Measurements from ENCODE around the gene ORMDL1.
A peak's percentile ranks its signal among the peaks of the same experiment; 100 is the strongest.
"Not testable (repeated sequence)": the region's sequence is repeated elsewhere in the genome, so short reads cannot be mapped to it uniquely, and the experiment has no call there.

ORMDL1 gene

DNA sequence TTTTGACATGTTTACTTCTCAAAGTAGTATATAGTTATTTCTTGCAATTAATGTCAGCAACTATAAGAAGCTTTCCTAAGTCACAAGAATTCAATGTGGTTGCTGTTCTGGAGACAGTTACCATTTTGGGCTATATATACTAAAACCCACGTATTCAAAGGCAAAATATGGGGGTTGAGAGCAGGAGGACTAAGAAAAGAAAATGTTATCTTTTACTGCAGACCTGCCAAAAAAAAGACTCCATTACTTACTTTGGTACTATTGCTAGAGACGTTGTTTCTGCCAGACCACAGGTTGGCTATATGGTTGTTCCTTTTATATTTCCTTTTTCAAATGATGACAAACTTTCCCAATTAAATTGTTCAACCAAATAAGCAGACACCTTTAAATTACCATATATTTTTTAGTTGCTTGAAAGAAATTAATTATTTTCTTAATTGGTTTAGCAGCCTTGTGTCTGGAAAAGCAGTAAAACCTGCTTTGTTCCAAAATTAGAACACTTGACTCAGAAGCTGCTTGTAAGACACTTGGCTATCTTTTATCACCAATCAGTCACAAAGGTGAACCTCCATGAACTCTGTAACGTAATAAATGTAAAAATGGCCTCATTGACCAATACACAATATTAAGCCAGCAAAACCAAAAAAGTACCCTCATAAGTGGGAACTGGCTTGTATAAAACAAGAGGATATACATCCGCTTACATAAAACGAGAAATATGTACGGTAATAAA lies 13.4 kb downstream of the ORMDL1 start:
- no peak for DNase-seq

DNA sequence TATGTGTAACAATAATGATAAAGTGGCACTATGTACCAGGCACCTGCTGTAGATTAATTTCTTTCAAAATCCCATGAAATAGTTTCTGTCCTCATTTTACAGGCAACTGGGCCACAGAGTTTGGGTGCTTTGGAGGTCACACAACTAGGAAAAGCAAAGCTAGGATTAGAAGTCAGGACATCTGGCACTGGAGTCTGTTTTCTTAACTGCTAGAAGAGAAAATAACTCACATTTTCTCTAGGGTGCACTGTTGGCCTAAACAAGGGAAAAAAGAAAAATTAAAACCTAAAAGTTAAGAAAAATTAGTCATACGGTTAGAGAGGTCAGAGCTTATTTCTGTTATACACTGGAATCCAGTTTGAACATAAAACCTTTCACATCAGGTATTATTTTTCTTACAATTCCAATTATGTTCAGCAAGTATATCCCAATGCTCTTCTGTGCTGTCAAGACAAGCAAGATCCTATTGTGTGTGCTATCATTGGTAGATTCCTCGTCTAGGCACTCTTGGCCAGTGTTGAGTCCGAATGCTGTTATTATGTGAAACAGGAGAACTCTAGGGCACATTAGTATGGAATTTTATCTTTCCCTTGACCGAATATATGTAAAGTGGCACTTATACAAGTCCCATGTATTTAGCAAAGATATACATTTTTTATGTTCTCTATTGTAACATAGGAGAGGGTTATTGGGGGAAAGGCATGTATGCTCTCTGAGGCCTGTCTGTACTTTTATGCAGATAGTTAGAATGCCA lies 20.1 kb downstream of the ORMDL1 start:
- no peak for DNase-seq

DNA sequence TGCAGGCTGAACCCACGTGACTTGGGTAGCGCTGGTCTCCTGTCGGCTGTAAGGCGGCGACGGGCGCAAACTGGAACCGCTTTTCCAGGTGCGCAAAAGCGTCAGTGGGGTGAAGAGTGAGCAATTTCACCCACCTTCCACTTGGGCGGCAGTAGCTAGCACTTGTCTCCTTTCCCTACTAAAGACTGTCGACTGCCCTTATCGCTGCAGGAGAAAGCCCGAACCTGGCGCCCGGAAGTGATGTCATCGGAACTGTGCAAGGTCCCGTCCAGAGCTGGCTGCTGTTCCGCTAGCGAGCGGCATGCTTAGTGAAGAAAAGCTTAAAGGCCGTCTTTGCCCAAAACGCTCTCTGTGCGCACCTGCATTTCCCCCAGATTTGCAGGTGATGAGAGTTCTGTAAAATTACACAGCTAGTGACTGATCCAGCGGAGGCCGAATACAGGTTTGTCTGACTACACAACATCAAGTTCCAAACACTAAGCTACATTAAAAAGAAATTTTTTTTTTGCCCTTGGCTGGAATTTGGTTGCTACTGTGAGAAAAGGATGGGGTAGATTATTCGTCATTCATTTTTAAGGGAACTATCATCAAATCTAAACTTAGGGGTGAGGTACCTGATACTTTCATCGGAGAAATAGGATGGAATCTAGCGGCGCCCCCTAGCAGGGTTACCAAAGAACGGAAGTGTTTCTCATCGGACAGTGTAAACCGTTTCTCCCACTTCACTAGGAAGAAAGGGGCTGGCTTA lies 21.4 kb downstream of the ORMDL1 start, which contains the start of gene OSGEPL1:
TSS of gene OSGEPL1 (minus strand) at position 242 of the 748 bp plus-strand sequence. CDS start 1,152 bp downstream, outside the sequence.
- peak; percentile 81 to 95 (median 88) for DNase-seq

DNA sequence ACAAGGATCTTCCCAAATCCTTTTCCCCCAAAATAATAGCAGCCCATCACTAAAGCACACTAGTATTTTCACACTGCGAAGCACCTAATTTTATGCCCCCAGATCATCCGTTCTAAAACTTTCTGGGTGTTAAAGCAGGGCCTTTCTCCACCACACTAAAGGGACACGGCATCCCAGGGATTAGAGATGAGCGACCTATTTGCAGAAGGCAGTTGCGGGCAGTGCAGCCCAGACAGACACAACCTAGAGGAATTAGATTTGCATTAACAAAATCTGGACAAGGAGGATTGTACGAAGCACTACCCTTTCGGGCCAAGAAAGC lies 21.9 kb downstream of the ORMDL1 start:
- DNase-seq, result no peak

DNA sequence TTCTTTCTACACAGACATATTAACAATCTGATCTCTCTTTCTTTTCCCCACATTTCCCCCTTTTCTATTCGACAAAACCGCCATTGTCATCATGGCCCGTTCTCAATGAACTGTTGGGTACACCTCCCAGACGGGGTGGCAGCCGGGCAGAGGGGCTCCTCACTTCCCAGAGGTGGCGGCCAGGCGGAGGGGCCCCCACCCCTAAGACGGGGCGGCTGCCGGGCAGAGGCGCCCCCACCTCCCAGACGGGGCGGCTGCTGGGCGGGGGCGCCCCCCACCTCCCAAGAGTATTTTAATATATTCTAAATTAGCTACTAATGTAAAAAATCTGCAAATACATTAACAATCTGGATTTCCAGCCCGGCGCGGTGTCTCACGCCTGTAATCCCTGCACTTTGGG lies 24.0 kb downstream of the ORMDL1 start:
- not testable (repeated sequence) for DNase-seq

DNA sequence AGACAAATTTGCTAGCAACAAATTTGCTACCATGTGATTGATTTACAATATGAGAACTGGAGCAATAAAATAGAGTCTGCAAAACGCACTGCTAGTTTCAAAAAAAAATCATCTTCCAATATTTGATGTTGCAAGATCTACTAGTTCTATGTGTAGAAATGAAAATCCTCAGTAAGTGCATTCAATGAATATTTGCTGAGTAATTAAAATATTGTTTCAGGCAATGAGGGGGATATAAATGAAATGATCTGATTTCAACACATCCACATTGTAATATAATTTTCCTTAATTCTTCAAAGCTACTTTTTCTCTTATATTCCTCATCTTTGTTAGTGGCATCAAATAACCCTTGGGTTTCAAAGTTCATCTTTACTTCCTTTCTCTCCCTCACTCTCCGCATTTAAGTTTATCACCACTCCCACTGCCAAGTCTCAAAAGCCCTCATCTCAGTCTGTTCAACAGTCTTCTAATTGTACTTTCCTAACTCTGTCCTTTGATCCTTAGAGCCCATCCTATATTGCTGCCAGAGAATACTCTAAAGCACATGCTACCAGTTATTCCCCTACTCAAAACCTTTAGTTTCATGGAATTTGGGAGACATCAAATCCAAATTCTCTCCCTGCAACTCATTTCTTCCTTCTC lies 27.7 kb downstream of the ORMDL1 start:
- DNase-seq, result no peak

DNA sequence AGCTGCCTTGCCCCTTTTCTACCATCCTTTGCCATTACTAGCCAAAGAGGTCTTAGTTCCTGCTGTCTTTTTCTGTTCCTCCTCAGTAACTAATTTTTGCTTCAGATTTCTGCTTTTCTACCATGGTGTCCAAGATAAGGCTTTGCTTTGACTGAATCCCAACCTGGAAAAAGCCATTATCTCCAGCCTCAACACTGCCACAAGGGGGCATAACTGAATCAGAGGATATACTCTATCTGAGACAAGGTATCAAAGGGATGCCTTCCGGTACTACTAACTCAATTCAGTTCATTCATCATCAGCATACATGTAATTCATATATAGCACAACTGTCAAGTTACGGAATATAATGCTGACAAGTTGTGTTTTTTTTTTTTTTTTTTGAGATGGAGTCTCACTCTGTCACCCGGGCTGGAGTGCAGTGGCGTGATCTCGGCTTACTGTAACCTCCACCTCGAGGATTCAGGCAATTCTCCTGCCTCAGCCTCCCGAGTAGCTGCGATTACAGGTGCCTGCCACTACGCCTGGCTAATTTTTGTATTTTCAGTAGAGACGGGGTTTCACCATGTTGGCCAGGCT lies 33.0 kb downstream of the ORMDL1 start:
- peak in 4 of 5 donors; percentile 4 to 33 (median 22) for DNase-seq

DNA sequence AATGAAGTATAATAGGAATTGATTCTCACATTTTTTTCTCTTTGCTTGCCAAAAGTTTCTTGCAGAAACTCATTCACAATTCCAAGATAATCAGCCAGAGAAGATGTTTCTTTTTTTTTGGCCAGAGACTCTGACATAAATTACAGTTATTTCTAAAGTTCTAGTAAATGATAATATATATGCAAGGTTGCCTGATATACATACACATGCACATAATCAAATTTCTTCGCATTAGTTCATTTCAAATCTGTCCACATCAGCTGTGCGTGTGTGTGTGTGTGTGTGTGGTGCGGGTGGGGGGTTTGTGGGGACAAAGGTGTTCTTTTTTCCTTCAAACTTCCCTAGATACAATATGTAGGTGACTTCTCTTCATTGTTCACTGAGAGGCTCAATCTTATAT lies 54.7 kb downstream of the ORMDL1 start:
- DNase-seq, result no peak

DNA sequence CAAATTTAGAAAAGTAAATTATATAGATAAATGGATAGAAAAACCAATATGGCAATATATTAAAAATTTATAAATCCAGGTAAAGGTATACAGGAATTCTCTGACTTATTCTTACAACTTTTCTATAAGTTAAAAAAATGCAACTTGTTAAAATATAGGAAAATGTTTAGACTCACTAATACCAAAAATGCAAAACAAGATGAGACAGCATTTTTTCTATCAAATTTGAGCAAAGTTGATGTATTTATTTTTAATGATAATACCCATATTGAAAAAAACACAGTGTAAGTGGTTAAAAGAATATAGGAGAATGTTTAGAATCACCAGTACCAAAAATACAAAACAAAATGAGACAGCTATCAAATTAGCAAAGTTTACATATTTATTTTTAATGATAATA lies 57.3 kb downstream of the ORMDL1 start:
- no peak for DNase-seq

DNA sequence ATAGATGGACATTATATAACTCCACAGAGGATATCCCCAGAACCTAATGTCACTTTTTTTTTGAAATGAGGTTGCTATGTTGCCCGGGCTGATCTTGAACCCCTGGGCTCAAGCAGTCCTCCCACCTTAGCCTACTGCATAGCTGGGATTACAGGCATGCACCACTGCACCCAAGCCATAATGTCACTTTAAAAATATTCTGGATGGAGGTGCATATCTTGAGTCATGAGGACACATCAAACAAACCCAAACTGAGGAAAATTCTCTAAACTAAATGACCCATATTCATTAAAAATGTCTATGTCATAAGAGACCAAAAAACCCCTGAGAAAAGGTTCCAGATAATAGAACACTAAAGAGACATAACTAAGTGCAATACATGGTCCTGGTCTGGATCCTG lies 57.9 kb downstream of the ORMDL1 start:
- no peak for DNase-seq

DNA sequence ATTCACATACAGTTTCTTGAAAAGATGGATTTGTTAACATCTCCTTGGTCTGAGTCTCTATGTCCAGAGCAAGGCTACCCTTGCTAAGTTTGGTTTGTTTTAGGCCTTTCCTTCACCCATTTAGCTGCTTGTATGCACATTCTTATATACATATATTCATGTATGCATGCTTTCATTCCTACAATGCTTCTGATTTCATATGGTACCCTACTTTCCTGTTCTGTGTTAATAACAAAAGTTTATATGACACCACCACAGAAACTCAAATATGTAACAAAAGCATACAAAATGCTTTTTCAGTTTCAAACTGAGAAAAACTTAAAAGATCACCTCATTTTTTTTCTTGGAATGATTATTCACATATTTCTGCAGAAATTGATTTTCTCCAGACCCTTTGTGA lies 60.9 kb downstream of the ORMDL1 start:
- DNase-seq, result peak in 1 of 5 donors; percentile 6
